Esophagus squamous epithelium (tissue), 5 donors: ENCODE data around the gene AMT. TPM values are rescaled to one million over a fixed set of nuclear protein-coding genes. Genes with fewer than 3 reads are reported as not detected.

Experiments used
- DNase-seq: peaks from one replicate; lab custom pipeline; 2025; lab: John Stamatoyannopoulos, UW
- H3K27ac ChIP-seq, 4 donors: fragments of 200-600 bp; sonication (generic); one replicate each; pipeline ENCODE4 v1.5.1; 2016 to 2019; ENCODE audit warnings: mild to moderate bottlenecking in 1 of 4
- H3K27me3 ChIP-seq, 4 donors: fragments of 200-600 bp; sonication (generic); 1 replicate in 3 of 4; 2 replicates in 1 of 4; pipeline versions ENCODE4 v1.5.1 to v1.6.0; 2017 to 2021; ENCODE audit warnings: antibody characterized with exemption in 1 of 4
- H3K36me3 ChIP-seq, 3 donors: fragments of 200-600 bp; sonication (generic); one replicate each; pipeline ENCODE4 v1.5.1; 2016 to 2019
- H3K4me1 ChIP-seq, 3 donors: fragments of 200-600 bp; sonication (generic); one replicate each; pipeline ENCODE4 v1.5.1; 2017 to 2019
- H3K4me3 ChIP-seq, 4 donors: fragments of 200-600 bp; sonication (generic); 1 replicate in 3 of 4; 2 replicates in 1 of 4; pipeline ENCODE4 v1.5.1; 2016 to 2019; ENCODE audit warnings: mild to moderate bottlenecking in 2 of 4, moderate library complexity in 1 of 4
- H3K9me3 ChIP-seq, 3 donors: fragments of 200-600 bp; sonication (generic); one replicate each; pipeline ENCODE4 v1.5.1; 2016 to 2019
- CTCF ChIP-seq, 6 experiments: fragments of 450-650 bp in 4 of 6; fragments of 200-600 bp in 2 of 6; sonication (generic) in 2 of 6; IDR thresholded peaks; one replicate each; pipeline ENCODE4 v1.5.1; 2016 to 2019; ENCODE audit warnings: antibody characterized with exemption in 6 of 6, mild to moderate bottlenecking in 4 of 6, moderate library complexity in 4 of 6
- POLR2A ChIP-seq, 4 donors: fragments of 450-650 bp; IDR thresholded peaks; one replicate each; pipeline ENCODE4 v1.6.1; 2017; ENCODE audit warnings: antibody characterized with exemption in 4 of 4, mild to moderate bottlenecking in 4 of 4, moderate library complexity in 3 of 4
- WGBS, 2 donors: methylation state at CpG; one replicate each; pipeline ENCODE4 v1.1.5; 2018; 5-methylcytosine and 5-hydroxymethylcytosine counted together
- intact Hi-C: fragments of 100-400 bp; cut with DNase I; formaldehyde crosslinking; loops from one replicate; pipeline ENCODE4 v1.15.0; 2022
- total RNA-seq, 4 donors: library from RNA; depleted of rRNA; stranded (reverse); fragments of >200 nt; gene quantifications; one replicate each; pipeline ENCODE4 v1.1.0, GENCODE V29; 2016
- donor health status: DM: yes; HTN: yes; CAD: no.

The AMT gene
- 1 to 10 TPM in 3 of 4 donors, under 1 TPM in 1; 0.80 to 1.7 (median 1.2) TPM for total RNA-seq

- Histone ChIP-seq H3K27me3 (no peaks in the 10 kb centered on the region), H3K36me3 (peaks cover 0 to 40% (median 9%) of the 10 kb centered on the region in 3 donors), H3K9me3 (no peaks in the 10 kb centered on the region), H3K4me3 (peak within 1 kb of the TSS in 3 of 4 donors; percentile 3 to 42 (median 21)), H3K4me1 (peaks cover 11 to 52% (median 22%) of the 10 kb centered on the region in 3 donors), H3K27ac (peak within 1 kb of the TSS in 2 of 4 donors; percentile 49 to 58)
- TF ChIP-seq CTCF (IDR thresholded peaks at IDR 0.05) (no peak), POLR2A (IDR thresholded peaks at IDR 0.05) (no peak)
- DNase-seq = no peak
- intact Hi-C loops = no loop called here
- WGBS, 2 donors = 60 to 86% methylated on average over 4 to 8 of the region's 25 CpGs
Observed at GRCh38 chr3:49422379-49423248, at the start of gene AMT. TSS of gene AMT (minus strand) at chr3:49422473. CDS start at chr3:49422450, 23 bp downstream.

- H3K4me1 ChIP-seq = peaks cover 23 to 43% (median 30%) of the 10 kb centered on the region in 3 donors
- intact Hi-C loops = no loop called here
- 5% methylated on average over 10 to 12 of the region's 23 CpGs for WGBS, 2 donors
- peak overlapping the region; percentile 90 to 100 (median 98) for H3K27ac ChIP-seq
- no peaks in the 10 kb centered on the region for H3K27me3 ChIP-seq
- H3K4me3 ChIP-seq = peak overlapping the region; percentile 73 to 96 (median 88)
- H3K9me3 ChIP-seq = no peaks in the 10 kb centered on the region
- TF ChIP-seq CTCF (IDR thresholded peaks at IDR 0.05) (peak in 2 of 6 experiments; percentile 10 to 11), POLR2A (IDR thresholded peaks at IDR 0.05) (no peak)
- H3K36me3 ChIP-seq = no peaks in the 10 kb centered on the region
- DNase-seq = no peak
Observed at GRCh38 chr3:49470714-49471420, 48.6 kb upstream of the AMT start.

GRCh38 chr3:49469936-49470713 is 47.9 kb upstream of the AMT start, which contains the start of gene DAG1:
TSS of gene DAG1 (plus strand) at chr3:49470267. CDS start at chr3:49510535, 40,268 bp downstream.
- peak; percentile 79 for DNase-seq
- peak within 1 kb of the TSS; percentile 97 to 100 (median 98) for H3K27ac ChIP-seq
- TF ChIP-seq CTCF (IDR thresholded peaks at IDR 0.05) (no peak), POLR2A (IDR thresholded peaks at IDR 0.05) (peak in 3 of 4 donors; percentile 59 to 92 (median 77))
- H3K4me3 ChIP-seq = peak within 1 kb of the TSS; percentile 73 to 96 (median 88)
- no peaks in the 10 kb centered on the region for H3K36me3 ChIP-seq
- no peaks in the 10 kb centered on the region for H3K27me3 ChIP-seq
- intact Hi-C loops = no loop called here
- 0% methylated on average over 6 of the region's 108 CpGs; no CpG with 5 or more reads in 1 of the 2 donors for WGBS, 2 donors
- H3K4me1 ChIP-seq = peaks cover 23 to 48% (median 35%) of the 10 kb centered on the region in 3 donors
- no peaks in the 10 kb centered on the region for H3K9me3 ChIP-seq

GRCh38 chr3:49469037-49469935 is 47.0 kb upstream of the AMT start:
- peak overlapping the region; percentile 97 to 100 (median 98) for H3K27ac ChIP-seq
- no peak for DNase-seq
- no peaks in the 10 kb centered on the region for H3K27me3 ChIP-seq
- no peak for TF ChIP-seq CTCF (IDR thresholded peaks at IDR 0.05)
- TF ChIP-seq POLR2A (IDR thresholded peaks at IDR 0.05) = peak in 2 of 4 donors; percentile 2 to 57
- WGBS, 2 donors = 4 to 40% methylated on average over 4 to 15 of the region's 23 CpGs
- H3K4me1 ChIP-seq = peaks cover 23 to 49% (median 35%) of the 10 kb centered on the region in 3 donors
- peak overlapping the region; percentile 45 to 96 (median 81) for H3K4me3 ChIP-seq
- no peaks in the 10 kb centered on the region for H3K36me3 ChIP-seq
- no peaks in the 10 kb centered on the region for H3K9me3 ChIP-seq
- intact Hi-C loops = no loop called here
